Measurements from ENCODE around the gene CCDC159. TPM values are rescaled to one million over a fixed set of nuclear protein-coding genes. Genes with fewer than 3 reads are reported as not detected.

The CCDC159 gene
- total and polyA plus RNA-seq, 2 of the 13 experiments (the other 11 are each of a cell fraction or from before 2014, with no cell fraction given): 1.7 to 6.3 TPM

DNA sequence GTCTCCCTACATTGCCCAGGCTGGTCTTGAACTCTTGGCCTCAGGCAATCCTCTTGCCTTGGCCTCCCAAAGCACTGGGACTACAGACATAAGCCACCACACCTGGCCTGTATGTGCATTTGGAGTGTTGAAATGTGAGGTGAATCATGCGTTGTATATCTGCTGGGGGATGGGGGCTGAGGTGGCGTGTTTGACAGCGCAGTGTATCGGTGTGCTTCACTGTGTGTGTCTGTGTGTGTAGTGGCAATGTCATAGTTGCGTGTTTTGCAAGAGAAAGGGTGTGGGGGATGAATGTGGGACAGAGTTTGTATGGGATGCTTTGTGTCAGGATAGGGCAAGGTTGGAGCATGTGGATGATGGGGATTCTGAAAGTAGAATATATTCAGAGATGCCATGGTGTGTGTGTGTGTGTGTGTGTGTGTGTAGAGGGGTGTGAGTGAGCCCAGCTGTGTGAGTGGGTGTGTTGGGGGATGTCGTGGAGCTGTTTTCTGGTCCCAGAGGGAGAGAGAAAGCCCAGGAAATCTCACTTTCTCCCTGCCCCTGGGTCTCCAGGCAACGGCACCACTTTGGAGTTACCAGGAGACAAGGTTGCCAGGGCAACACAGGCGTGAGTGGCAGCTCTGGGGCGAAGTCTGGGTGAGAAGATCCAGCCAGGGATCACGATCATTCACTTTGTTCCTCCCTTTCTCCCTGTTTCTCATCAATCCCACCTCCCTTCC lies 27.0 kb downstream of the CCDC159 start:
- no peak for DNase-seq (ENCODE audit: low spot score)
- FAIRE-seq: no peak
- in situ Hi-C loops (cut with HindIII; ENCODE audit: extremely low pct_ligation_motif_present, low pct_unique_long_range_greater_than_20kb): no loop called here
- no peak for ATAC-seq
- peaks cover 31% of the 10 kb centered on the region for H3K4me1 ChIP-seq (ENCODE audit: insufficient read depth, low read length)
- ChIA-PET CTCF (ENCODE audit: low intra/inter-chr PET ratio, low total read pairs) (no interaction called here), POLR2A (interaction anchor here (3.3 kb wide), 1 partner anchor 11 kb away, joined by 51 read pairs; the partner anchor contains the start of gene EPOR)
- no peak overlapping the region for H3K27ac ChIP-seq (ENCODE audit: extremely low read length, insufficient read depth, low read length)
- no peaks in the 10 kb centered on the region for H4K20me1 ChIP-seq (ENCODE audit: insufficient read depth, low read length)
- peak overlapping the region; percentile 86; the same call in 1 of the 2 replicates for H3K9ac ChIP-seq (ENCODE audit: insufficient read depth, low read depth, low read length)
- H3K36me3 ChIP-seq (replicated peaks in 1 of 2; ENCODE audit: control insufficient read depth in 1 of 2, insufficient read depth in 2 of 2, low read length in 2 of 2): peaks cover 1 to 13% of the 10 kb centered on the region in 2 experiments; a peak in 2 of 5 replicates
- H3K27me3 ChIP-seq (ENCODE audit: control insufficient read depth in 1 of 2, insufficient read depth in 2 of 2, low read length in 2 of 2): no peaks in the 10 kb centered on the region; a peak in 1 of 5 replicates
- H3K4me2 ChIP-seq (ENCODE audit: low read depth, low read length): peak overlapping the region; percentile 92
- H3K79me2 ChIP-seq (ENCODE audit: insufficient read depth, low read length): peaks cover 12% of the 10 kb centered on the region
- H3K9me3 ChIP-seq (ENCODE audit: low read length): no peaks in the 10 kb centered on the region
- intact Hi-C loops (cut with micrococcal nuclease; ENCODE audit: unreplicated experiment): no loop called here
- no peak overlapping the region for H2AFZ ChIP-seq (ENCODE audit: low read length)
- peak overlapping the region in 1 of 3 experiments; percentile 80; a peak in 2 of 6 replicates for H3K4me3 ChIP-seq (replicated peaks in 1 of 3; ENCODE audit: insufficient read depth in 1 of 3, low read depth in 2 of 3, low read length in 3 of 3)
- BruUV-seq (replicated peaks): no TSS peak
- 83% methylated on average over 10 of the region's 10 CpGs for WGBS (ENCODE audit: low lambda C conversion rate)
- no peak for TF ChIP-seq POLR2G (IDR thresholded peaks at IDR 0.05; ENCODE audit: low read depth, low read length)
- TF ChIP-seq RFX3 (CRISPR knock-in tag; IDR thresholded peaks at IDR 0.05): peak; percentile 69
- TF ChIP-seq GABPA (IDR thresholded peaks at IDR 0.05; ENCODE audit: low read depth, low read length): no peak
- TF ChIP-seq GABPA (CRISPR knock-in tag; IDR thresholded peaks at IDR 0.05; ENCODE audit: low read depth): no peak
- TF ChIP-seq, protein P1, sequence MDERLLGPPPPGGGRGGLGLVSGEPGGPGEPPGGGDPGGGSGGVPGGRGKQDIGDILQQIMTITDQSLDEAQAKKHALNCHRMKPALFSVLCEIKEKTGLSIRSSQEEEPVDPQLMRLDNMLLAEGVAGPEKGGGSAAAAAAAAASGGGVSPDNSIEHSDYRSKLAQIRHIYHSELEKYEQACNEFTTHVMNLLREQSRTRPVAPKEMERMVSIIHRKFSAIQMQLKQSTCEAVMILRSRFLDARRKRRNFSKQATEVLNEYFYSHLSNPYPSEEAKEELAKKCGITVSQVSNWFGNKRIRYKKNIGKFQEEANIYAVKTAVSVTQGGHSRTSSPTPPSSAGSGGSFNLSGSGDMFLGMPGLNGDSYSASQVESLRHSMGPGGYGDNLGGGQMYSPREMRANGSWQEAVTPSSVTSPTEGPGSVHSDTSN (CRISPR knock-in tag; IDR thresholded peaks at IDR 0.05): peak; percentile 78
- TF ChIP-seq EHMT2 (IDR thresholded peaks at IDR 0.05; ENCODE audit: borderline replicate concordance, low read depth, low read length): no peak
- TF ChIP-seq, protein P2, sequence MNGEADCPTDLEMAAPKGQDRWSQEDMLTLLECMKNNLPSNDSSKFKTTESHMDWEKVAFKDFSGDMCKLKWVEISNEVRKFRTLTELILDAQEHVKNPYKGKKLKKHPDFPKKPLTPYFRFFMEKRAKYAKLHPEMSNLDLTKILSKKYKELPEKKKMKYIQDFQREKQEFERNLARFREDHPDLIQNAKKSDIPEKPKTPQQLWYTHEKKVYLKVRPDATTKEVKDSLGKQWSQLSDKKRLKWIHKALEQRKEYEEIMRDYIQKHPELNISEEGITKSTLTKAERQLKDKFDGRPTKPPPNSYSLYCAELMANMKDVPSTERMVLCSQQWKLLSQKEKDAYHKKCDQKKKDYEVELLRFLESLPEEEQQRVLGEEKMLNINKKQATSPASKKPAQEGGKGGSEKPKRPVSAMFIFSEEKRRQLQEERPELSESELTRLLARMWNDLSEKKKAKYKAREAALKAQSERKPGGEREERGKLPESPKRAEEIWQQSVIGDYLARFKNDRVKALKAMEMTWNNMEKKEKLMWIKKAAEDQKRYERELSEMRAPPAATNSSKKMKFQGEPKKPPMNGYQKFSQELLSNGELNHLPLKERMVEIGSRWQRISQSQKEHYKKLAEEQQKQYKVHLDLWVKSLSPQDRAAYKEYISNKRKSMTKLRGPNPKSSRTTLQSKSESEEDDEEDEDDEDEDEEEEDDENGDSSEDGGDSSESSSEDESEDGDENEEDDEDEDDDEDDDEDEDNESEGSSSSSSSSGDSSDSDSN (CRISPR knock-in tag; IDR thresholded peaks at IDR 0.05): no peak
- TF ChIP-seq ZNF687 (CRISPR knock-in tag; IDR thresholded peaks at IDR 0.05): no peak
- TF ChIP-seq ZSCAN30 (CRISPR knock-in tag; IDR thresholded peaks at IDR 0.05): no peak
- no peak for TF ChIP-seq ZNF629 (CRISPR knock-in tag; conservative IDR thresholded peaks at IDR 0.05)
- TF ChIP-seq ZNF235 (CRISPR knock-in tag; IDR thresholded peaks at IDR 0.05; ENCODE audit: borderline replicate concordance): no peak
- no peak for TF ChIP-seq DNMT1 (CRISPR knock-in tag; IDR thresholded peaks at IDR 0.05)
- TF ChIP-seq KAT7 (CRISPR knock-in tag; IDR thresholded peaks at IDR 0.05; ENCODE audit: borderline replicate concordance): no peak
- peak; percentile 84 for TF ChIP-seq RFX1 (IDR thresholded peaks at IDR 0.05)
- TF ChIP-seq, protein P3, sequence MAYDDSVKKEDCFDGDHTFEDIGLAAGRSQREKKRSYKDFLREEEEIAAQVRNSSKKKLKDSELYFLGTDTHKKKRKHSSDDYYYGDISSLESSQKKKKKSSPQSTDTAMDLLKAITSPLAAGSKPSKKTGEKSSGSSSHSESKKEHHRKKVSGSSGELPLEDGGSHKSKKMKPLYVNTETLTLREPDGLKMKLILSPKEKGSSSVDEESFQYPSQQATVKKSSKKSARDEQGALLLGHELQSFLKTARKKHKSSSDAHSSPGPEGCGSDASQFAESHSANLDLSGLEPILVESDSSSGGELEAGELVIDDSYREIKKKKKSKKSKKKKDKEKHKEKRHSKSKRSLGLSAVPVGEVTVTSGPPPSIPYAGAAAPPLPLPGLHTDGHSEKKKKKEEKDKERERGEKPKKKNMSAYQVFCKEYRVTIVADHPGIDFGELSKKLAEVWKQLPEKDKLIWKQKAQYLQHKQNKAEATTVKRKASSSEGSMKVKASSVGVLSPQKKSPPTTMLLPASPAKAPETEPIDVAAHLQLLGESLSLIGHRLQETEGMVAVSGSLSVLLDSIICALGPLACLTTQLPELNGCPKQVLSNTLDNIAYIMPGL (CRISPR knock-in tag; IDR thresholded peaks at IDR 0.05; ENCODE audit: borderline replicate concordance in 1 of 2, low read depth in 1 of 2): no peak
